Activated CD8-positive, alpha-beta memory T cell treated with anti-CD3 and anti-CD28 coated beads, Interleukin-2, amount 50 U/mL, for 1 hour (primary cell): Measurements from ENCODE around the gene S1PR3.

Experiments used
- DNase-seq: peaks from one replicate; pipeline ENCODE4 v3.0.0-alpha.2; 2020; ENCODE audit errors: extremely low read depth

The S1PR3 gene

DNA sequence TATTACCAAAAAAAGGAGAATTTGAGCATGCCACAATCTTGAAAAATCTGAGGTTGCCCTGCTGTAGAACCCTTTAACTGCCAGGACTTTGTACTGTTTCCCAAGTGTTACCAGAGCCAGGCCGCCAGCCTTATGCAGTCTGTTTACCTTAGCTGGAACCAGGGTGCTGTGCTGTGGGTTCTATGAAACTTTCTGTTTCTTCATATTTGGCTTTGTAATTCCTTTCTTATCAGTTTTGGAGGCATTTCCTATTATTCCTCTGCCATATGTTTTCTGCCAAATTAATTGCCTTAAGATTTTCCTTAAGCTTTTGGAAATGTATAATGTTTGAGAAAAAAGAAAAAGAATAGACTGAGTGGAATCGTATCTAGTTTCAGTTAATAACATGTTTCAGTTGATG, 2.1 kb downstream of the S1PR3 start:
- no peak for DNase-seq

DNA sequence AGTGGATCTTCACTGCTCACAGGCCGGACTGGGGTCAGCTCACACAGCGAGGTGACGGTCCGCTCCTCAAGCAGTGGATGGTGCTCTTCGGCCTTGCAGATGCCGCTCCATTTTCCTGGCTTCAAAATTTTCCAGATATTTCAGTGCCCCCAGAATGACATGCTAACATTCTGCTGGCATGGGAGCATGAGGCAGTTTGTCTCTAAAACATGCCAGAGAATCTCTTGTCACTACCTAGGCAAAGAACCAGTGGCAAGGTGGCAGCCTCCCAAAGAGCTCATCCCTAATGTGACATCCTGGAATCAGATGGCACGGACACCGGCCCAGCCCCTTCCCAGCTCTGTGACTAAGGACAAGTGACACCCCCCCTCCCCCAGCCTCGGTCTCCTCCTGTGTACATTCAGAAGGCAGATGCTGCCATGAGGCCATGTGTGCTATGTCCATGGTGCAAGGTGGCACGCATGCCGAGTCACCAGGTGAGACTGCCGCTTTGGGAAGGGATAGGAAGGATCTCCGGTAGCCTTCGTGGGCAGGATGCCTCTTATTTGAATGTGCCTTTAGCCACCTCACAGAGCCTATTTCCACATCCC, 2.7 kb downstream of the S1PR3 start:
- DNase-seq = no peak

- DNase-seq = no peak
Observed at GRCh38 chr9:88994469-88995199, 3.4 kb downstream of the S1PR3 start.

DNA sequence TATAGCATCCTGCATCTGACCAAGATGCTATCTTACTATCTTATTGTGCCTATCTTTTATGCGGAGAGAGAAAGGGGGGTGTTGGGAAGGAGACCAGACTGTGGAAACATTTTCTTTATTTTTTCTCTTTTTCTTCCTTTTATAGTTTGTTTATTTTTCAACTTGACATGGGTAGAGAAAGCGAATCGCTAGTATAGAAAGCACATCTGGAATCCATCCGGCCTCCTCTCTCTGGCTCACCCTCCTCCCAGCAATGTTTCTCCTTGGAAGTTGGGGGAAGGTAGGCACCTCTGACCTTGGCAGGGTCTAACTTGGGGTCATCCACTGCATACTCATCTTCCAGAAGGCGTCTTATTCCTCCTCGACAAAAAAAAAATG, 3.9 kb downstream of the S1PR3 start:
- DNase-seq = no peak

DNA sequence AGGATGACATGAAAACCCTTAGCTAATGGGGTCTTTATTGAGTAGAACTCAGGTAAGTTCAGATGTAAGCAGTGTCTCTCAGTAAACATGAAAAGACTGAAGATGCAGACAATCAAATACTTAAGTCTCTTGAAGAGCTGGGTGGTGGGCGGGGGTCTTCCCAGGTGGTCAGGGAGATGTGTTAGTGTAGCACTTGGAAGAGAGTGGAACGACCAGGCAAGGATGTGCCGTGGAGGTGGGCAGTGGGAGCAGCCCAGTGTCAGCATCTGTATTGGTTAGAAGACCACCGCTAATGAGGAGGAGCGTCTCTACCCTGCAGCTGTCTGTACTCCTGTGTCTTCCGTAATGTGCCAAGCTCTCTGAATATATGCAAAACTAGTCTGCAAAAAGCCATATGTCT, 4.4 kb downstream of the S1PR3 start:
- no peak for DNase-seq

- no peak for DNase-seq
Observed at GRCh38 chr9:88996046-88996920, 5.0 kb downstream of the S1PR3 start.

DNA sequence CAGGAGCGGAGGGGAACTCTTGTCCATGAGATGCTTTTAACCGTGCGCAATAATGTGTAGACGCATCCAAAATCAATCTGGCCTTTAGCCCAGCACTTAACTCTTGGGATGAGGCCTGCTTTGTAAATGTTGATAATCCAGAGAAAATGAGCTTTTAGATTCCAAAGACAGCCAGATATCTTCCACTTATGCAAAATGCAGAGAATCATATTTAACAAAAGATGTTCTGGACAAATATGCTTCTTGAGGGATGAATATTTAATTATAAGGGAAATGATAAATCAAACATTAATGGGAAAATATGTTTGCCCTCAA, 5.6 kb downstream of the S1PR3 start:
- no peak for DNase-seq

- DNase-seq = no peak
Observed at GRCh38 chr9:88997646-88998045, 6.4 kb downstream of the S1PR3 start.

DNA sequence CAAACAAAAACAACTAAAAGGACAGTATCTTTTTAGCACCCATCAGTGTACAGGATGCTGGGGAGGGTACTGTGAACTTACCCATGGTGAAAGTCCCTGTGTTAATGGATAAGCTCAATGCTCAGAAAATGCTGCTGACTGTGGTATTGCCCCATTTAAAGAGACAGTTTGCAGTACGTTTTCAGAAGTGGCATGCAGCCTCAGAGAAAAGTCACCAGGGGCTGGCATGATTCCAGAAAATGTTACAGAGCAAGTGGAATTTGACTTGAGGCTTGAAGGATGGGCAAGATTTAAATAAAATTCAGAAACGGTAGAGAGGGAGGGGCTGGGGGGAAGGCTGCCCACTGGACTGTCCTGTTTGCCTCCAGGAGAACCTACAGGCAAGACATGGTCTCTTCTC, 7.2 kb downstream of the S1PR3 start:
- DNase-seq = no peak

DNA sequence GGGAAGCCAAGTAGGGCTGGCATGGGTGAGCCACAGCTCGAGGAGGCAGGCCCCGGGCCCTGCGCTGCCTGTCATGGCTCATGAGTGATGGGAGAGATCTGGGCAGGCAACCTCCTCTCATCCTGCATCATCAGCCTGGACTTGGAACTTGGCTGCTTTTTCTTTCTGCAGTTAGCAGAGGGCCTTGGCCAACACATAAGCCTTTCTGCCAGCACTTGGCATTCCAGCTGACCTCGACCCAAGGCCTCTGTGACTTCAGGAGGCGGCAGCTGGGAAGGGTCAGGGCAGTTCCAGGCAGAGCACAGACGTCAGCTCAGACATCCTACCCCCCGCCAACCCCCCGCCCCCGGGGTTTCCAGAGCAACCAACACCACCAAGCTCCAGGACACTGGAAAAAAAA, 7.6 kb downstream of the S1PR3 start:
- no peak for DNase-seq

GRCh38 chr9:89000371-89000781, 9.1 kb downstream of the S1PR3 start:
- no peak for DNase-seq

GRCh38 chr9:89000973-89001916, 10.0 kb downstream of the S1PR3 start:
- peak; percentile 40 for DNase-seq

DNA sequence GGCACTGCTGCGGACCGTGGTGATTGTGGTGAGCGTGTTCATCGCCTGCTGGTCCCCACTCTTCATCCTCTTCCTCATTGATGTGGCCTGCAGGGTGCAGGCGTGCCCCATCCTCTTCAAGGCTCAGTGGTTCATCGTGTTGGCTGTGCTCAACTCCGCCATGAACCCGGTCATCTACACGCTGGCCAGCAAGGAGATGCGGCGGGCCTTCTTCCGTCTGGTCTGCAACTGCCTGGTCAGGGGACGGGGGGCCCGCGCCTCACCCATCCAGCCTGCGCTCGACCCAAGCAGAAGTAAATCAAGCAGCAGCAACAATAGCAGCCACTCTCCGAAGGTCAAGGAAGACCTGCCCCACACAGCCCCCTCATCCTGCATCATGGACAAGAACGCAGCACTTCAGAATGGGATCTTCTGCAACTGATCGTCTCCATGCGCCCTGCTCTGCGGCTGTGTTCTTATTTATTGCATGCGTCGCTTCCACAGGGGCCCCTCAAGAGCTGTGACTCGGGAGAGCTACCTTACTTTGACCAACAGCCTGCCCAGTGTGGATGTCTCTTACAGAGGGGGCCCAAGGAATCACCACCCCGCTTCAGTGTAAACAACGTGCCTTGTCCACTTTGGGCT, 10.8 kb downstream of the S1PR3 start:
- DNase-seq = no peak

DNA sequence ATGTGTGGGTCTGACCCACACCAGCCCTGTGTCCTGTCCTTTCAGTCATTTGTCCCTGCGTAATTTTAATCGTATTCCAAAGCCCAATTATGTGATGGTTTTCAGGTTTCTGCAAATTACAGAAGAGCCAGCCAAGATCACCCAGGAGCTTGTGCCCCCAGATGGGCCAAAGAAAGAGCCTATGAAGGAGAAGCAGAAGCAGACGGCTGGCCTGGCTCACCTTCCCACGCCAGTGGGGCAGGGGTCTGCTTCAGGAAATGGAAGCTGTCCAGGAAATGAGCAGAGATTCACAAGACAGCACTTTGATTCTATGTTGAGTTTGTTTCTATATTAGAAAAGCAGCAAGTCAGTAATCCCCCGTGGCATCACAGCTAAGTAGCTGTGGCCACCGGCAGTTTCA, 11.7 kb downstream of the S1PR3 start:
- no peak for DNase-seq

GRCh38 chr9:89005323-89005722, 14.1 kb downstream of the S1PR3 start:
- DNase-seq = no peak

DNA sequence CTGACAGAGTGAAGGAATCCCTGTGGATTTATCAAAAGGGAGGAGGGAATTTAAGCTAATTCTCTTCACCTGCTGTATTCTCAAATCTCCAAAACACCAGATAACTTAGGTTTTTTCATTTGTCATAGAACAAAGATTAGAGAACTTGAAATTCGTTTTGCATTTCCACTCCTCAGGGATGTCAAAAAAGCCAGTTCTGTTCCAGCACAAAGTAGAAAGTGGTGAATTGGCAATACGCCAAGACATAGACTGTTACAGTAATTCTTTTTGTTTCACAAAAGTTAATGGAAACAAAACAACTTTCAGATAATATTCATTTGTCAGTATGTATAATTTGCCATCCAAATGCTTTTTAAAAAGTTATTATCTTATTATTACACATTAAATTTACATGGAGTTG, 15.0 kb downstream of the S1PR3 start:
- no peak for DNase-seq

GRCh38 chr9:89006996-89007967, 16.0 kb downstream of the S1PR3 start:
- DNase-seq = no peak

GRCh38 chr9:89008055-89008743, 16.9 kb downstream of the S1PR3 start:
- no peak for DNase-seq

DNA sequence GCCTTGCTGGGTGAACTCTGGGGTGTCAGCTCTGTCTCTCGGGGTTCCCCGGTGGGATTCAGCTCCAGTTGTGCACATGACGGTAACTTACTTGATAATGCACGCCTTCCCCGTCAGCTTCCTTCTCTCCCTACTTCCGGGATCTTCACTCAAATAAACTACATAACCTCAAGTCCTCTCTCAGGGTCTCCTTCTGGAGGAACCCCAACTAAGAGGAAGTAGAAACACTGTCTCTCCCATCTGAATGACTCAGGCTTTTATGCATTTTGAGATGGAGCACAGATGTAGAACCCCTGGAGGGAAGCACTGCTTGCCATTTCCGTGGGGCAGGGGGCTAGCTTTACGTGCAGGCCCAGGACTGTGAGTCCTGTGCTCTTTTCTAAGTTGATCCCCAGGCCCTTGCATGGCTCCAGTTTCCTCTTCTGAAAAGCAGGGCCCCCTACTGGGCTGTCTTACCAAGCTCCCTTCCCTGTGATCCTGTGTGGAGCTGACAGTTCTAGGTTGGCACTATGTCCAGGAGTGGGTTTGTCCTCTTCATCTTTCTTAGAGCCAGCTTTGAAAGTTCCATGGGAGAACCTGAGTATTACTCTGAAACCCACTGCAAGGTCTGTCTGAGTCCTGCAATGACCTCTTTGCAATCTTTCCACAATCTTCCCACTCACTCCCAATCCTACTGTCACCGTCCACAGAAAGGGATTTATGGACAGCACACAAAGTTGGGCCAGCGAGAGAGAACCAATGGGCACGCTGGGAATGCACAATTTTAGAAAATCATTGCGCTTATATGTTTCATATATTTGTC, 17.7 kb downstream of the S1PR3 start:
- DNase-seq = no peak
